Measurements from ENCODE around the gene STX4. TPM values are rescaled to one million over a fixed set of nuclear protein-coding genes. Genes with fewer than 3 reads are reported as not detected.

The STX4 gene
- total RNA-seq, 1 experiment from 2014 or later = 29.2 TPM

DNA sequence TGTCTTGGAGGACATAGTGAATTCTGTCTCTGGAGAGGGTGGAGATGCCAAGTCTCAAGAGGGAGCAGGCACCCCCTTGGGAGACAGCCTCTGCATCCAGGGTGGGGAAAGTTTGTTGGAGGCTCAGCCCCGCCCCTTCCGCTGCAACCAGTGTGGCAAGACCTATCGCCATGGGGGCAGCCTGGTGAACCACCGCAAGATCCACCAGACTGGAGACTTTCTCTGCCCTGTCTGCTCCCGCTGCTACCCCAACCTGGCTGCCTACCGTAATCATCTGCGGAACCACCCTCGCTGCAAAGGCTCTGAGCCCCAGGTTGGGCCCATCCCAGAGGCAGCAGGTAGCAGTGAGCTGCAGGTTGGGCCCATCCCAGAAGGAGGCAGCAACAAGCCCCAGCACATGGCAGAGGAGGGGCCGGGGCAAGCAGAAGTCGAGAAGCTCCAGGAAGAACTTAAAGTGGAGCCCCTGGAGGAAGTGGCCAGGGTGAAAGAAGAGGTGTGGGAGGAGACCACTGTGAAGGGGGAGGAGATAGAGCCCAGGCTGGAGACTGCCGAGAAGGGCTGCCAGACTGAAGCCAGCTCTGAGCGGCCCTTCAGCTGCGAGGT is 46.1 kb downstream of the STX4 start:
- ChIA-PET CTCF (no interaction called here), POLR2A (no interaction called here)
- no peak for DNase-seq
- Mint-ChIP-seq H3K27ac (ENCODE audit: unreplicated experiment) (no peak overlapping the region), H3K4me3 (ENCODE audit: unreplicated experiment) (no peak overlapping the region), H3K36me3 (ENCODE audit: insufficient read depth, unreplicated experiment) (peaks cover 27% of the 10 kb centered on the region), H3K9me3 (ENCODE audit: unreplicated experiment) (no peaks in the 10 kb centered on the region), H3K27me3 (ENCODE audit: insufficient read depth, unreplicated experiment) (no peaks in the 10 kb centered on the region), H3K4me1 (ENCODE audit: low read depth, unreplicated experiment) (peaks cover 7% of the 10 kb centered on the region)
- Histone ChIP-seq H3K4me3 (ENCODE audit: low read depth, low read length) (no peak overlapping the region), H3K36me3 (ENCODE audit: control insufficient read depth, insufficient read depth, low read length) (peaks cover 3% of the 10 kb centered on the region), H3K4me1 (no peaks in the 10 kb centered on the region), H3K9me3 (no peaks in the 10 kb centered on the region), H3K27me3 (replicated peaks; ENCODE audit: control insufficient read depth, insufficient read depth, low read length) (no peaks in the 10 kb centered on the region)
- intact Hi-C loops (cut with micrococcal nuclease; ENCODE audit: unreplicated experiment) = no loop called here
- BruUV-seq (replicated peaks) = no TSS peak
- TF ChIP-seq, protein P1, sequence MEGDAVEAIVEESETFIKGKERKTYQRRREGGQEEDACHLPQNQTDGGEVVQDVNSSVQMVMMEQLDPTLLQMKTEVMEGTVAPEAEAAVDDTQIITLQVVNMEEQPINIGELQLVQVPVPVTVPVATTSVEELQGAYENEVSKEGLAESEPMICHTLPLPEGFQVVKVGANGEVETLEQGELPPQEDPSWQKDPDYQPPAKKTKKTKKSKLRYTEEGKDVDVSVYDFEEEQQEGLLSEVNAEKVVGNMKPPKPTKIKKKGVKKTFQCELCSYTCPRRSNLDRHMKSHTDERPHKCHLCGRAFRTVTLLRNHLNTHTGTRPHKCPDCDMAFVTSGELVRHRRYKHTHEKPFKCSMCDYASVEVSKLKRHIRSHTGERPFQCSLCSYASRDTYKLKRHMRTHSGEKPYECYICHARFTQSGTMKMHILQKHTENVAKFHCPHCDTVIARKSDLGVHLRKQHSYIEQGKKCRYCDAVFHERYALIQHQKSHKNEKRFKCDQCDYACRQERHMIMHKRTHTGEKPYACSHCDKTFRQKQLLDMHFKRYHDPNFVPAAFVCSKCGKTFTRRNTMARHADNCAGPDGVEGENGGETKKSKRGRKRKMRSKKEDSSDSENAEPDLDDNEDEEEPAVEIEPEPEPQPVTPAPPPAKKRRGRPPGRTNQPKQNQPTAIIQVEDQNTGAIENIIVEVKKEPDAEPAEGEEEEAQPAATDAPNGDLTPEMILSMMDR (IDR thresholded peaks at IDR 0.05; ENCODE audit: insufficient read depth in 1 of 2, low read depth in 1 of 2, low read length in 1 of 2, severe bottlenecking in 1 of 2, unreplicated experiment in 1 of 2) = no peak

DNA sequence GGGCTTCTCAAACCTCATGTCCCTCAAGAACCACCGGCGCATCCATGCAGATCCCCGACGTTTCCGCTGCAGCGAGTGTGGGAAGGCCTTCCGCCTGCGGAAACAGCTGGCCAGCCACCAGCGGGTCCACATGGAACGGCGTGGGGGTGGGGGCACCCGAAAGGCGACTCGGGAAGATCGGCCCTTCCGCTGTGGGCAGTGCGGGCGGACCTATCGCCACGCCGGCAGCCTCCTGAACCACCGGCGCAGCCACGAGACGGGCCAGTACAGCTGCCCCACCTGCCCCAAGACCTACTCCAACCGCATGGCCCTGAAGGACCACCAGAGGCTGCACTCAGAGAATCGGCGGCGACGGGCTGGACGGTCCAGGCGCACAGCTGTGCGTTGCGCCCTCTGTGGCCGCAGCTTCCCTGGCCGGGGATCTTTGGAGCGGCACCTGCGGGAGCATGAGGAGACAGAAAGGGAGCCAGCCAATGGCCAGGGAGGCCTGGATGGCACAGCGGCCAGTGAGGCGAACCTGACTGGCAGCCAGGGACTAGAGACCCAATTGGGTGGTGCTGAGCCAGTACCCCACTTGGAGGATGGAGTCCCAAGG is 46.8 kb downstream of the STX4 start:
- H3K9me3 Mint-ChIP-seq (ENCODE audit: unreplicated experiment) = no peaks in the 10 kb centered on the region
- H3K4me3 ChIP-seq (ENCODE audit: low read depth, low read length) = no peak overlapping the region
- H3K4me3 Mint-ChIP-seq (ENCODE audit: unreplicated experiment) = no peak overlapping the region
- CTCF ChIA-PET = no interaction called here
- no peak overlapping the region for H3K27ac Mint-ChIP-seq (ENCODE audit: unreplicated experiment)
- no peaks in the 10 kb centered on the region for H3K27me3 Mint-ChIP-seq (ENCODE audit: insufficient read depth, unreplicated experiment)
- intact Hi-C loops (cut with micrococcal nuclease; ENCODE audit: unreplicated experiment) = no loop called here
- no peak for DNase-seq
- H3K36me3 Mint-ChIP-seq (ENCODE audit: insufficient read depth, unreplicated experiment) = peaks cover 32% of the 10 kb centered on the region
- peaks cover 3% of the 10 kb centered on the region for H3K36me3 ChIP-seq (ENCODE audit: control insufficient read depth, insufficient read depth, low read length)
- peaks cover 2% of the 10 kb centered on the region for H3K4me1 Mint-ChIP-seq (ENCODE audit: low read depth, unreplicated experiment)
- TF ChIP-seq, protein P1 (IDR thresholded peaks at IDR 0.05; ENCODE audit: insufficient read depth in 1 of 2, low read depth in 1 of 2, low read length in 1 of 2, severe bottlenecking in 1 of 2, unreplicated experiment in 1 of 2) = no peak
- H3K9me3 ChIP-seq = no peaks in the 10 kb centered on the region
- no peaks in the 10 kb centered on the region for H3K27me3 ChIP-seq (replicated peaks; ENCODE audit: control insufficient read depth, insufficient read depth, low read length)
- POLR2A ChIA-PET = no interaction called here
- H3K4me1 ChIP-seq = no peaks in the 10 kb centered on the region
- no TSS peak for BruUV-seq (replicated peaks)

DNA sequence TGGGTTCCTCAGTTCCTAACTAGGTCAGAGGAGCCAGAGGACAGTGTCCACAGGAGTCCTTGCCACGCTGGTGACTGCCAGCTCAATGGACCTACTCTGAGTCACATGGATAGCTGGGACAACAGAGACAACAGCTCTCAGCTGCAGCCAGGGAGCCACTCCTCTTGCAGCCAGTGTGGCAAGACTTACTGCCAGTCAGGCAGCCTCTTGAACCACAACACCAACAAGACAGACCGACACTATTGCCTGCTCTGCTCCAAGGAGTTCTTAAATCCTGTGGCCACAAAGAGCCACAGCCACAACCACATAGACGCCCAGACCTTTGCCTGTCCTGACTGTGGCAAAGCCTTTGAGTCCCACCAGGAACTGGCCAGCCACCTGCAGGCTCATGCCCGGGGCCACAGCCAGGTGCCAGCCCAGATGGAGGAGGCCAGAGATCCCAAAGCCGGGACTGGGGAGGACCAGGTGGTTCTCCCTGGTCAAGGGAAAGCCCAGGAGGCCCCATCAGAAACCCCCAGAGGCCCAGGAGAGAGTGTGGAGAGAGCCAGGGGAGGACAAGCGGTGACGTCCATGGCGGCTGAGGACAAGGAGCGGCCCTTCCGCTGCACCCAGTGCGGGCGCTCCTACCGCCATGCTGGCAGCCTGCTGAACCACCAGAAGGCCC is 47.5 kb downstream of the STX4 start:
- CTCF ChIA-PET = no interaction called here
- TF ChIP-seq, protein P1 (IDR thresholded peaks at IDR 0.05; ENCODE audit: insufficient read depth in 1 of 2, low read depth in 1 of 2, low read length in 1 of 2, severe bottlenecking in 1 of 2, unreplicated experiment in 1 of 2) = no peak
- DNase-seq = no peak
- no peak overlapping the region for H3K4me3 ChIP-seq (ENCODE audit: low read depth, low read length)
- H3K36me3 Mint-ChIP-seq (ENCODE audit: insufficient read depth, unreplicated experiment) = peaks cover 32% of the 10 kb centered on the region
- no peaks in the 10 kb centered on the region for H3K9me3 ChIP-seq
- no TSS peak for BruUV-seq (replicated peaks)
- H3K27me3 ChIP-seq (replicated peaks; ENCODE audit: control insufficient read depth, insufficient read depth, low read length) = no peaks in the 10 kb centered on the region
- no peaks in the 10 kb centered on the region for H3K4me1 Mint-ChIP-seq (ENCODE audit: low read depth, unreplicated experiment)
- H3K27me3 Mint-ChIP-seq (ENCODE audit: insufficient read depth, unreplicated experiment) = no peaks in the 10 kb centered on the region
- intact Hi-C loops (cut with micrococcal nuclease; ENCODE audit: unreplicated experiment) = no loop called here
- POLR2A ChIA-PET = no interaction called here
- H3K36me3 ChIP-seq (ENCODE audit: control insufficient read depth, insufficient read depth, low read length) = peaks cover 3% of the 10 kb centered on the region
- H3K9me3 Mint-ChIP-seq (ENCODE audit: unreplicated experiment) = no peaks in the 10 kb centered on the region
- H3K4me1 ChIP-seq = no peaks in the 10 kb centered on the region
- no peak overlapping the region for H3K27ac Mint-ChIP-seq (ENCODE audit: unreplicated experiment)
- H3K4me3 Mint-ChIP-seq (ENCODE audit: unreplicated experiment) = no peak overlapping the region
